ENCODE measurements around the gene SMC3.

Gene SMC3

GRCh38 chr10:110613341-110613995 lies 46.0 kb downstream of the SMC3 start:
- TF ChIP-seq RAD21 (IDR thresholded peaks at IDR 0.05; ENCODE audit: low read depth) (no peak), TCF12 (IDR thresholded peaks at IDR 0.05; ENCODE audit: low read depth) (no peak), CEBPB (IDR thresholded peaks at IDR 0.05) (no peak), NFIC (IDR thresholded peaks at IDR 0.05) (no peak), CREB1 (IDR thresholded peaks at IDR 0.05; ENCODE audit: low read depth) (no peak), YY1 (IDR thresholded peaks at IDR 0.05; ENCODE audit: low read depth) (no peak), EP300 (IDR thresholded peaks at IDR 0.05; ENCODE audit: borderline replicate concordance) (no peak), TEAD4 (IDR thresholded peaks at IDR 0.05) (no peak), EGR1 (IDR thresholded peaks at IDR 0.05) (no peak)
- TF ChIP-seq, protein P1, sequence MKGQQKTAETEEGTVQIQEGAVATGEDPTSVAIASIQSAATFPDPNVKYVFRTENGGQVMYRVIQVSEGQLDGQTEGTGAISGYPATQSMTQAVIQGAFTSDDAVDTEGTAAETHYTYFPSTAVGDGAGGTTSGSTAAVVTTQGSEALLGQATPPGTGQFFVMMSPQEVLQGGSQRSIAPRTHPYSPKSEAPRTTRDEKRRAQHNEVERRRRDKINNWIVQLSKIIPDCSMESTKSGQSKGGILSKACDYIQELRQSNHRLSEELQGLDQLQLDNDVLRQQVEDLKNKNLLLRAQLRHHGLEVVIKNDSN (IDR thresholded peaks at IDR 0.05): no peak

GRCh38 chr10:110613996-110614495 lies 46.6 kb downstream of the SMC3 start:
- TF ChIP-seq, protein P2, sequence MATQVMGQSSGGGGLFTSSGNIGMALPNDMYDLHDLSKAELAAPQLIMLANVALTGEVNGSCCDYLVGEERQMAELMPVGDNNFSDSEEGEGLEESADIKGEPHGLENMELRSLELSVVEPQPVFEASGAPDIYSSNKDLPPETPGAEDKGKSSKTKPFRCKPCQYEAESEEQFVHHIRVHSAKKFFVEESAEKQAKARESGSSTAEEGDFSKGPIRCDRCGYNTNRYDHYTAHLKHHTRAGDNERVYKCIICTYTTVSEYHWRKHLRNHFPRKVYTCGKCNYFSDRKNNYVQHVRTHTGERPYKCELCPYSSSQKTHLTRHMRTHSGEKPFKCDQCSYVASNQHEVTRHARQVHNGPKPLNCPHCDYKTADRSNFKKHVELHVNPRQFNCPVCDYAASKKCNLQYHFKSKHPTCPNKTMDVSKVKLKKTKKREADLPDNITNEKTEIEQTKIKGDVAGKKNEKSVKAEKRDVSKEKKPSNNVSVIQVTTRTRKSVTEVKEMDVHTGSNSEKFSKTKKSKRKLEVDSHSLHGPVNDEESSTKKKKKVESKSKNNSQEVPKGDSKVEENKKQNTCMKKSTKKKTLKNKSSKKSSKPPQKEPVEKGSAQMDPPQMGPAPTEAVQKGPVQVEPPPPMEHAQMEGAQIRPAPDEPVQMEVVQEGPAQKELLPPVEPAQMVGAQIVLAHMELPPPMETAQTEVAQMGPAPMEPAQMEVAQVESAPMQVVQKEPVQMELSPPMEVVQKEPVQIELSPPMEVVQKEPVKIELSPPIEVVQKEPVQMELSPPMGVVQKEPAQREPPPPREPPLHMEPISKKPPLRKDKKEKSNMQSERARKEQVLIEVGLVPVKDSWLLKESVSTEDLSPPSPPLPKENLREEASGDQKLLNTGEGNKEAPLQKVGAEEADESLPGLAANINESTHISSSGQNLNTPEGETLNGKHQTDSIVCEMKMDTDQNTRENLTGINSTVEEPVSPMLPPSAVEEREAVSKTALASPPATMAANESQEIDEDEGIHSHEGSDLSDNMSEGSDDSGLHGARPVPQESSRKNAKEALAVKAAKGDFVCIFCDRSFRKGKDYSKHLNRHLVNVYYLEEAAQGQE (IDR thresholded peaks at IDR 0.05; ENCODE audit: low read depth): no peak
- TF ChIP-seq YY1 (IDR thresholded peaks at IDR 0.05; ENCODE audit: low read depth): no peak
- TF ChIP-seq TCF12 (IDR thresholded peaks at IDR 0.05; ENCODE audit: low read depth): no peak
- TF ChIP-seq, protein P1 (IDR thresholded peaks at IDR 0.05): no peak
- no peak for TF ChIP-seq CEBPB (IDR thresholded peaks at IDR 0.05)
- TF ChIP-seq NFIC (IDR thresholded peaks at IDR 0.05): no peak
- no peak for TF ChIP-seq ZBTB7A (IDR thresholded peaks at IDR 0.05; ENCODE audit: low read depth)
- no peak for TF ChIP-seq CREB1 (IDR thresholded peaks at IDR 0.05; ENCODE audit: low read depth)
- TF ChIP-seq TAF1 (IDR thresholded peaks at IDR 0.05; ENCODE audit: low read depth): no peak
- no peak for TF ChIP-seq EGR1 (IDR thresholded peaks at IDR 0.05)
- no peak for TF ChIP-seq TEAD4 (IDR thresholded peaks at IDR 0.05)
- no peak for TF ChIP-seq EP300 (IDR thresholded peaks at IDR 0.05; ENCODE audit: borderline replicate concordance)
- no peak for TF ChIP-seq FOXM1 (IDR thresholded peaks at IDR 0.05; ENCODE audit: borderline replicate concordance, low read depth)
- TF ChIP-seq, protein P3, sequence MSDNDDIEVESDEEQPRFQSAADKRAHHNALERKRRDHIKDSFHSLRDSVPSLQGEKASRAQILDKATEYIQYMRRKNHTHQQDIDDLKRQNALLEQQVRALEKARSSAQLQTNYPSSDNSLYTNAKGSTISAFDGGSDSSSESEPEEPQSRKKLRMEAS (IDR thresholded peaks at IDR 0.05): no peak
- no peak for TF ChIP-seq RAD21 (IDR thresholded peaks at IDR 0.05; ENCODE audit: low read depth)

DNA sequence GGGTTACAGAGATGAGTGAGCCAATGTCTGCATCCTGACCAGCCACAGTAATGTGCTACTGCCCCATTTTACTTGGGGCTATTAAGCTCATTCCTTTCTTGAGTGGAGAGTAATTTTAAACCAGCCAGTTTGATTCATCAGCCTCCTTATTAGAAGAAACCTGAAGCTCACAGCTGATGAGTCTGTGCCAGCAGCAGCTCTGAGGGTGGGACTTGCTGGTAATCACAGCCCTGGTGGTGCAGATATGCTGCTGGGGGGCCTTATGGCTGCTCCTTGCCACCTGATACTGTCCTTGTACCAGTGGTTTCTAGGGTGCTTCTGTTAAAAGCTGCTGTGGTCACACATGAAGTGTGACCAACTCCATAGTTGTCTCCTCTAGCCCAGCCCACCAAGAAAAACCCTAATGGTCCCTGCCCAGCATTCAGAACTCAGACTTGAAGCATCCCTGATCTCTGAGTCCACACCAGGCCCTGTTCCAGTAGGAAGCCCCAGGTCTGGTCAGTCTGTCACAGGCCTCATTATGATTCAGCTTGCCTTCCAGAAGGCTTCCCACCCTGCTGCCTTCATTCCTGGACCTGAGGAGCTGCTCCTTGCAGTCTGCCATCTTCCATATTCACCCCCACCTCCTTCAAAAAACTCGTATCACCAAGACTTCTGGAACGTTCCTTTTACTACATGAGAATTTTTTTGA lies 47.7 kb downstream of the SMC3 start:
- TF ChIP-seq EP300 (IDR thresholded peaks at IDR 0.05; ENCODE audit: borderline replicate concordance) (no peak), EGR1 (IDR thresholded peaks at IDR 0.05) (no peak), CEBPB (IDR thresholded peaks at IDR 0.05) (no peak)
- TF ChIP-seq, protein P3 (IDR thresholded peaks at IDR 0.05): no peak

DNA sequence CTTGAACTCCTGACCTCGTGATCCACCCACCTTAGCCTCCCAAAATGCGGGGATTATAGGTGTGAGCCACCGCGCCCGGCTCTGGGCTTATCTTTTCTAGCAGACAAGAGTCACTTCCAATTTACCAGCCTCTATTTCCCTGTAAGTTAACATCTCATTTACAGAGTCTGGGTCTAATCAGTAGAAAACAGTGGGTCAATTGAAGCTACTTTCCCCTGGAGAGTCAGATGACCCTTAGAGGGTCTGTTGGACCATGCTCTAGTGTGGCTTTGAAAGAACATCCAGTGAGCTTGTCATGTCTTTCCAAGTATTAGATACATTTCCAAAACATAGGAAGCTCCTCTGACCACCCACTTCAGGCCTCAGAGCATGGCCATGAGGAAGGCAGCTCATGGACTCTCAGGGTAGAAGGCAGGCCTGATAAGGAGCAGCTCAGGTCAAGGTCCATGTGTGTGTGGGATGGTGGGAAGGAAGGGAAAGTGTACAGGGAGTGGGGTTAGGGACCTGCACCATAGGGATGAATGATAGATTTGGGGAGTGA lies 49.1 kb downstream of the SMC3 start:
- TF ChIP-seq RAD21 (IDR thresholded peaks at IDR 0.05; ENCODE audit: low read depth): no peak

DNA sequence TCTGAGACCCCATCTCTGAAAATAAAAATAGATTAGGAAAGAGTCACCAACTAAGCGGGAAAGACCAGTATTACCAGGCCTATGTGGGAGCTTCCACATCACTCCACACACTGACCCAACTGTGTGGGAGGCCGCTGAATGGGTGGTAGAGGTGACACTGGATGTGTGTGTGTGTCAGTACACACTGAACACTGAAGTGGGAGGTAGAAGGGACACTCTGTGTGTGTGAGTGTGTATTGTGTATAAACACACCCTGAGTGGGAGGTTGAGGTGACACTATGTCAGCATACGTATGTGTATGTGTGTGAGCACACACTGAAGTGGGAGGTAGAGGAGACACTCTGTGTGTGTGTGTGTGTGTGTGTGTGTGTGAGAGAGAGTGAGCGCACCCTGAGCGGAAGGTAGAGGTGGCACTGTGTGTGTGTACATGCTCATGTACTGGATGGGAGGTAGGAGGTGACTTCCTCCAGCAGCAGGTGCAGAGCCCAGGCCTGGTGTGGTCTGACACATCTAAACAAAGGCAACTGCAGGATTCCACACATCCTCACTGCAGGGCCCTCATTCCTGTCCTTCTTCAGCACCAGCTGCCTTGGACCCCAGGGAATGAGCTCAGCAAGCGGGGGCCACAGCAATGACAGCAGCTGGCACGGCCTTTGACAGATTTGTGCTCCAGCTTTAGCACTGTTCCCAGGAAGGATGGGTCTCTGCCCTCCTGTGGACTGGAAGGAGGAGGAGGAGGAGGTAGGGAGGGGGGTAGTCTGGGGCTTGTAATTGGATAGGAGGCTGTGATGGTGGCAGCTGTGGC lies 50.1 kb downstream of the SMC3 start:
- TF ChIP-seq, protein P2 (IDR thresholded peaks at IDR 0.05; ENCODE audit: low read depth): no peak
- no peak for TF ChIP-seq ZBTB7A (IDR thresholded peaks at IDR 0.05; ENCODE audit: low read depth)
- TF ChIP-seq TEAD4 (IDR thresholded peaks at IDR 0.05): no peak
- TF ChIP-seq CREB1 (IDR thresholded peaks at IDR 0.05; ENCODE audit: low read depth): no peak
- no peak for TF ChIP-seq RAD21 (IDR thresholded peaks at IDR 0.05; ENCODE audit: low read depth)
- no peak for TF ChIP-seq EGR1 (IDR thresholded peaks at IDR 0.05)
- no peak for TF ChIP-seq CEBPB (IDR thresholded peaks at IDR 0.05)
- TF ChIP-seq, protein P1 (IDR thresholded peaks at IDR 0.05): no peak
- no peak for TF ChIP-seq NFIC (IDR thresholded peaks at IDR 0.05)

Measured in Ishikawa (cell line).